Measurements from ENCODE around the gene CSNK1G1. TPM values are rescaled to one million over a fixed set of nuclear protein-coding genes. Genes with fewer than 3 reads are reported as not detected.

The CSNK1G1 gene
- total and polyA plus RNA-seq, 2 of the 4 experiments (the other 2 are of a cell fraction), result 7.4 to 29.4 TPM

- Histone ChIP-seq H2AK5ac (ENCODE audit: low read depth, low read length) (no peak overlapping the region), H2AFZ (replicated peaks; ENCODE audit: low read length, poor library complexity) (no peak overlapping the region), H3K14ac (replicated peaks; ENCODE audit: low read depth, low read length) (no peak overlapping the region), H3K9me3 (ENCODE audit: control insufficient read depth, insufficient read depth, low read length) (no peaks in the 10 kb centered on the region), H3K4me2 (ENCODE audit: low read depth, low read length) (no peak overlapping the region), H3K27ac (ENCODE audit: insufficient read depth, low read length) (no peak overlapping the region), H3K18ac (ENCODE audit: low read depth, low read length) (no peak overlapping the region), H3K36me3 (ENCODE audit: control insufficient read depth, insufficient read depth, low read length) (no peaks in the 10 kb centered on the region; the same call in 1 of the 2 replicates), H4K8ac (ENCODE audit: low read depth in 2 of 2, low read length in 2 of 2) (no peak overlapping the region), H4K20me1 (ENCODE audit: insufficient read depth, low read length) (no peaks in the 10 kb centered on the region; the same call in 1 of the 2 replicates), H2AK9ac (replicated peaks; ENCODE audit: low read depth, low read length, poor library complexity) (no peak overlapping the region), H3K56ac (ENCODE audit: extremely low read depth, insufficient read depth, low read length) (no peak overlapping the region), H3K4me1 (ENCODE audit: control insufficient read depth, insufficient read depth, low read length) (peaks cover 6% of the 10 kb centered on the region), H3K79me1 (ENCODE audit: low read depth in 1 of 2, low read length in 2 of 2) (peaks cover 13 to 53% of the 10 kb centered on the region in 2 experiments; a peak in 3 of 4 replicates), H4K5ac (ENCODE audit: low read depth, low read length) (no peak overlapping the region), H3K4ac (ENCODE audit: low read depth, low read length) (no peak overlapping the region), H2BK20ac (ENCODE audit: low read depth, low read length) (no peak overlapping the region), H3K27me3 (ENCODE audit: control insufficient read depth, insufficient read depth, low read length) (no peaks in the 10 kb centered on the region), H2BK5ac (ENCODE audit: low read depth, low read length, poor library complexity, severe bottlenecking) (no peak overlapping the region), H3K9me1 (ENCODE audit: insufficient read depth, low read length) (0 out of 2 replicates have a peak, but pooled peaks cover 3% of the 10 kb centered on the region), H4K91ac (ENCODE audit: insufficient read depth, low read depth, low read length) (no peak overlapping the region), H2BK15ac (ENCODE audit: low read depth, low read length) (no peak overlapping the region), H3K9ac (ENCODE audit: low read depth, low read length) (no peak overlapping the region), H2BK120ac (ENCODE audit: low read depth, low read length) (no peak overlapping the region), H3K23ac (ENCODE audit: low read depth, low read length) (no peak overlapping the region), H3K4me3 (ENCODE audit: insufficient read depth, low read depth, low read length) (no peak overlapping the region)
- DNase-seq (peak; percentile 83), ATAC-seq (ENCODE audit: low read depth) (peak; percentile 87)
- TF ChIP-seq RFX5 (IDR thresholded peaks at IDR 0.05; ENCODE audit: low read depth, low read length) (no peak), FOS (IDR thresholded peaks at IDR 0.05; ENCODE audit: low read depth, low read length) (0 out of 2 replicates have a peak, but pooled peaks have one; percentile 21)
- BruUV-seq (replicated peaks), result no TSS peak
- POLR2A ChIA-PET (ENCODE audit: unreplicated experiment), result no interaction called here
- intact Hi-C loops (cut with micrococcal nuclease), result no loop called here
- CTCF ChIA-PET, result interaction anchor here (0.5 to 1.5 kb wide), 3 partner anchors 10 to 41 kb away, joined by 3 to 4 read pairs (median 3); no protein-coding TSS in a partner anchor
- no CpG with 5 or more reads among the region's 1 CpG for WGBS, 2 experiments (ENCODE audit: extremely low coverage in 2 of 2, insufficient read length in 1 of 2)
- in situ Hi-C loops (cut with MboI; ENCODE audit: low sequenced_read_pairs), result no loop called here
- dilution Hi-C loops (cut with HindIII; ENCODE audit: low sequenced_read_pairs, unreplicated experiment), result no loop called here
Observed at GRCh38 chr15:64232400-64232799, 123.6 kb downstream of the CSNK1G1 start.
